ENCODE results near the gene CAPN13.

The CAPN13 gene

GRCh38 chr2:30729031-30729430 lies 78.2 kb downstream of the CAPN13 start:
- Histone ChIP-seq H3F3A (ENCODE audit: insufficient read depth, low read length) (no peaks in the 10 kb centered on the region), H3K9me2 (replicated peaks; ENCODE audit: insufficient read depth, low read length) (no peaks in the 10 kb centered on the region), H3K36me3 (replicated peaks; ENCODE audit: insufficient read depth, low read length) (no peaks in the 10 kb centered on the region), H3K27ac (ENCODE audit: low read length) (no peak overlapping the region), H3K27me3 (replicated peaks; ENCODE audit: insufficient read depth, low read length) (no peaks in the 10 kb centered on the region), H3K9me3 (replicated peaks; ENCODE audit: insufficient read depth, low read length) (no peaks in the 10 kb centered on the region), H3K9ac (ENCODE audit: low read length) (no peak overlapping the region), H3K4me2 (ENCODE audit: low read depth, low read length) (no peak overlapping the region), H3K79me2 (ENCODE audit: low read length) (no peaks in the 10 kb centered on the region), H4K20me1 (ENCODE audit: insufficient read depth, low read length) (no peaks in the 10 kb centered on the region), H3K4me1 (ENCODE audit: low read length) (no peaks in the 10 kb centered on the region), H3K4me3 (ENCODE audit: low read length) (no peak overlapping the region), H2AFZ (ENCODE audit: low read length) (no peak overlapping the region)
- DNase-seq = no peak
- TF ChIP-seq CTCF (IDR thresholded peaks at IDR 0.05; ENCODE audit: low read length) (no peak), EZH2phosphoT487 (IDR thresholded peaks at IDR 0.05; ENCODE audit: low read length) (no peak), EZH2 (optimal IDR thresholded peaks at IDR 0.05; ENCODE audit: low read depth, low read length) (no peak)

GRCh38 chr2:30722936-30723725 lies 84.1 kb downstream of the CAPN13 start:
- TF ChIP-seq EZH2phosphoT487 (IDR thresholded peaks at IDR 0.05; ENCODE audit: low read length) = no peak
- TF ChIP-seq CTCF (IDR thresholded peaks at IDR 0.05; ENCODE audit: low read length) = no peak
- TF ChIP-seq EZH2 (optimal IDR thresholded peaks at IDR 0.05; ENCODE audit: low read depth, low read length) = no peak
- no peak overlapping the region for H3K4me2 ChIP-seq (ENCODE audit: low read depth, low read length)
- no peaks in the 10 kb centered on the region for H4K20me1 ChIP-seq (ENCODE audit: insufficient read depth, low read length)

GRCh38 chr2:30721668-30722647 lies 85.3 kb downstream of the CAPN13 start:
- DNase-seq = no peak
- Histone ChIP-seq H3K9me2 (replicated peaks; ENCODE audit: insufficient read depth, low read length) (no peaks in the 10 kb centered on the region), H3K9me3 (replicated peaks; ENCODE audit: insufficient read depth, low read length) (no peaks in the 10 kb centered on the region), H3K36me3 (replicated peaks; ENCODE audit: insufficient read depth, low read length) (no peaks in the 10 kb centered on the region), H3K79me2 (ENCODE audit: low read length) (no peaks in the 10 kb centered on the region), H3F3A (ENCODE audit: insufficient read depth, low read length) (no peaks in the 10 kb centered on the region), H3K4me1 (ENCODE audit: low read length) (no peaks in the 10 kb centered on the region), H3K27ac (ENCODE audit: low read length) (no peak overlapping the region), H3K27me3 (replicated peaks; ENCODE audit: insufficient read depth, low read length) (no peaks in the 10 kb centered on the region), H3K9ac (ENCODE audit: low read length) (no peak overlapping the region), H3K4me3 (ENCODE audit: low read length) (no peak overlapping the region), H2AFZ (ENCODE audit: low read length) (no peak overlapping the region), H3K4me2 (ENCODE audit: low read depth, low read length) (no peak overlapping the region), H4K20me1 (ENCODE audit: insufficient read depth, low read length) (no peaks in the 10 kb centered on the region)
- TF ChIP-seq EZH2phosphoT487 (IDR thresholded peaks at IDR 0.05; ENCODE audit: low read length) (no peak), CTCF (IDR thresholded peaks at IDR 0.05; ENCODE audit: low read length) (no peak), EZH2 (optimal IDR thresholded peaks at IDR 0.05; ENCODE audit: low read depth, low read length) (no peak)

More at GRCh38 chr2:30722936-30723725, 84.1 kb downstream of the CAPN13 start:
- Histone ChIP-seq H2AFZ (ENCODE audit: low read length) (no peak overlapping the region), H3K4me3 (ENCODE audit: low read length) (no peak overlapping the region), H3K79me2 (ENCODE audit: low read length) (no peaks in the 10 kb centered on the region), H3F3A (ENCODE audit: insufficient read depth, low read length) (no peaks in the 10 kb centered on the region), H3K27ac (ENCODE audit: low read length) (no peak overlapping the region), H3K27me3 (replicated peaks; ENCODE audit: insufficient read depth, low read length) (no peaks in the 10 kb centered on the region), H3K4me1 (ENCODE audit: low read length) (no peaks in the 10 kb centered on the region), H3K36me3 (replicated peaks; ENCODE audit: insufficient read depth, low read length) (no peaks in the 10 kb centered on the region), H3K9ac (ENCODE audit: low read length) (no peak overlapping the region), H3K9me2 (replicated peaks; ENCODE audit: insufficient read depth, low read length) (no peaks in the 10 kb centered on the region), H3K9me3 (replicated peaks; ENCODE audit: insufficient read depth, low read length) (no peaks in the 10 kb centered on the region)
- DNase-seq = no peak
